Stromal cell of bone marrow (primary cell): ENCODE measurements around the gene NPTX2.
"Not testable (repeated sequence)": the region's sequence is repeated elsewhere in the genome, so short reads cannot be mapped to it uniquely, and the experiment has no call there.

Source experiments
- DNase-seq: peaks from one replicate; pipeline ENCODE4 v3.0.0-alpha.2; 2012; ENCODE audit warnings: low read depth

NPTX2 gene

GRCh38 chr7:98617051-98617959 is at the start of gene NPTX2:
NPTX2 (plus strand) TSS chr7:98617285; CDS start chr7:98617462, 177 bp downstream.
- no peak for DNase-seq

- DNase-seq = no peak
These were observed 49.1 kb upstream of the NPTX2 start for GRCh38 chr7:98567991-98568390.

GRCh38 chr7:98568891-98569290 is 48.2 kb upstream of the NPTX2 start:
- DNase-seq = no peak

- no peak for DNase-seq
These were observed 47.3 kb upstream of the NPTX2 start for GRCh38 chr7:98569691-98570337.

DNA sequence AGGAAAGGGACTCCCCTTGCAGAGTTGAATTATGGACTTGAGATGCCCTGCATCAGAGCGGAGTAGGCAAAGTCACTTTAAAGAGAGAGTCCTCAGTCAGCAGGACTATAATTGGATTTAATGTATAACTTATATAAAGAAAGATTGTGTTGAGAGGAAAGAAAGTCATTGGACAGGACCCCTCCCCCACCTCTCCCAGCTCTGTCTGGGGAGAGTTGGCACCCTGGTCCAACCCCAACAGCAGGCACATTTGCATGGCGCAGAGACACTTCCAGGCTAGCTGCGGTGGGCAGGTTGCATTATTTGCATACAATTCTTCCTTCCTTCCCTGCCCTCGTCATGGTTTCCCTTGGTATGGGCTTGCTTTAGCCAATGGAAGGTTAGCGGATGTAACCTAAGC is 46.1 kb upstream of the NPTX2 start:
- no peak for DNase-seq

GRCh38 chr7:98571986-98572385 is 45.1 kb upstream of the NPTX2 start:
- DNase-seq = no peak

GRCh38 chr7:98572716-98573115 is 44.4 kb upstream of the NPTX2 start:
- not testable (repeated sequence) for DNase-seq

DNA sequence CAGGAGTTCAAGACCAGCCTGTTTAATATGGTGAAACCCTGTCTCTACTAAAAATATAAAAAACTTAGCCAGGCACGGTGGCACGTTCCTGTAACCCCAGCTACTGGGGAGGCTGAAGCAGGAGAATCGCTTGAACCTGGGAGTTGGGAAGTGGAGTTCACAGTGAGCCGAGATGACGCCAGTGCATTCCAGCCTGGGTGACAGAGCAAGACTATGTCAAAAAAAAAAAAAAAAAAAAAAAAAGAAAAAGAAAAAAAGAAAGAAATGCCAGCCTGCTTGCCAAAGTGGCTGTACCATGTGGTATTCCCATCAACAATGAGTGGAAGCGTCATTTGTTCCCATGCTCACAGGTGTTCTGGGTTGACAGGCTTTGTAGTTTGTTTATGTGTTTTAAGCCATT is 43.3 kb upstream of the NPTX2 start:
- DNase-seq = no peak

- no peak for DNase-seq
These were observed 41.2 kb upstream of the NPTX2 start for GRCh38 chr7:98575878-98576277.

DNA sequence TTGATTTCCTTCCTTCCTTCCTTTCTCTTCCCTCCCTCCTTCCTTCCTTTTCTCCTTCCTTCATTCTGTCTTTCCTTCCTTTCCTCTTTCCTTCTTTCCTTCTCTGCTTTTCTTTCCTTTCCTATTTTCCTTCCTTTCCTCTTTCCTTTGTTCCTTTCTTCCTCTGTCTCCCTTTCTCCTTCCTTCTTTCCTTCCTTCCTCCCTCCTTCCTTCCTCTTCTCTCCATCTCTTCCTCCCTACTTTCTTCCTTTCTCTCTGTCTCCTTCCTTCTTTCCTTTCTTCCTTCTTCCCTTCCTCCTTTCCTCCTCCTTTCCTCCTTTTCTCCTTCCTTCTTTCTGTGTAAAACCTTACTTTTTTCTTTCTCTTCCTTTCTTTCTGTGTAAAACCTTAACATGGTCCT is 32.3 kb upstream of the NPTX2 start:
- no peak for DNase-seq

GRCh38 chr7:98591926-98592325 is 25.2 kb upstream of the NPTX2 start:
- no peak for DNase-seq

- DNase-seq = no peak
These were observed 22.7 kb upstream of the NPTX2 start for GRCh38 chr7:98594348-98594747.

DNA sequence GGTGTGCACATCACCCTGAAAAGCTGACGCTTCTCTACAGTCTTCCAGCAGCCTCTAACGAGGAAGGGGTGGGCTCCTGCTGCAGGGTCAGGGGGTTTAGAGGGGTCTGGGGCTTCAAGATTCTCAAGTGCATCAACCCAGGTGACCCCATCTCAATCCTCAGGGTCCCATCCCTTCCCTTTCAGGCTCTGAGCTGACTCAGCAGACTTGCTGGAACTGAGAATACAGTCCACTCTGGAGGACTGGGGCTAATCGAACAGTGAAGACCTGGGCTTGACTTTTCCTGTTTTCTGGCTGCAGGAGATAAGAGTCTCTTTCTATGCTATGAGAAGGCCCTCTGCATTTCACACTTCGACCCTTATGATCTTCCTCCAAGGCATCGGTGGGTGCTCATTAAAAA is 22.3 kb upstream of the NPTX2 start:
- no peak for DNase-seq

DNA sequence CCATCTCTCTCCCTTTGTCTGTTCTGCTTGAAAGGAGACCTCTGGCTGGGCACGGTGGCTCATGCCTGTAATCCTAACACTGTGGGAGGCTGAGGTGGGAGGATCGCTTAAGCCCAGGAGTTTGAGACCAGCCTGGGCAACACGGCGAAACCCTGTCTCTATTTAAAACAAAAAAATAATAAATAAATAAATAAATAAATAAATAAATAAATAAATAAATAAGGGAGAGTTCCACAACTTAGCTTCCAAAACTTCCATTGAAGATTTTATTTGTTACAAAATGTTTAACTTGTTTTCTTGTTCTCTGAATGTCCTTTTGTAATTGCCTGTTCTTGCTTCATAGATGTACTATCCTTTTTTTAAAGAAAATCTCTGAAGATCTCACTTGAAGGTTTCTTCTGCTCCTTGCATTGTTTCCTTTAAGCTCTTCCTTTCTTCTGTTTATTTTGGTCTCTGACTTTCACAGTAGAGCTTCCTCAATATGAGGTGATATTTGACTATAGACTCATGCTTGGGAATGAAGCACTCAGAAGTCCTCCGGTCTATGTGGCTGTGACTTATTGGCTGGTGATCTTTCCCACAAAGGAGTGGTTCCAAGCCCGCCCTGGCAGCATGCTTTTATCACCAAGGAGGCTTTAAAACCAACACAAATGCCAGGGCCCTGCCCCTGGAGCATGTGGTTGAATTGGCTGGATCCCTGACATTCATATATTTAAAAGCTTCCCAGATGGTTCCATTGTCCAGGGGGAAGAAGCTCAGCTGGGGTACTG is 18.1 kb upstream of the NPTX2 start:
- no peak for DNase-seq

DNA sequence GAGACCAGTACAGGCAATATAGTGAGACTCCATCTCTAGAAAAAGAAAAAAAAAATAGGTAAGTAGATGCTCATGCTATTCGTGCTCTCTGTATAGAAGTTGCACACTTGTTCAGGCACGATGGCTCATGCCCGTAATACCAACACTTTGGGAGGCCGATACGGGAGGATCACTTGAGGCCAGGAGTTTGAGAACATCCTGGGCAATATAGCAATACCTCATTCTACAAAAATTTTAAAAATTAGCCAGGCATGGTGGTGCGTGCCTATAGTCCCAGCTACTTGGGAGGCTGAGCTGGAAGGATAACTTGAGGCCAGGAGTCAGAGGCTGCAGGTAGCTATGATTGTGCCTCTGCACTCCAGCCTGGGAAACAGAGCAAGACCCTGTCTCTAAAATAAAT is 17.2 kb upstream of the NPTX2 start:
- no peak for DNase-seq

DNA sequence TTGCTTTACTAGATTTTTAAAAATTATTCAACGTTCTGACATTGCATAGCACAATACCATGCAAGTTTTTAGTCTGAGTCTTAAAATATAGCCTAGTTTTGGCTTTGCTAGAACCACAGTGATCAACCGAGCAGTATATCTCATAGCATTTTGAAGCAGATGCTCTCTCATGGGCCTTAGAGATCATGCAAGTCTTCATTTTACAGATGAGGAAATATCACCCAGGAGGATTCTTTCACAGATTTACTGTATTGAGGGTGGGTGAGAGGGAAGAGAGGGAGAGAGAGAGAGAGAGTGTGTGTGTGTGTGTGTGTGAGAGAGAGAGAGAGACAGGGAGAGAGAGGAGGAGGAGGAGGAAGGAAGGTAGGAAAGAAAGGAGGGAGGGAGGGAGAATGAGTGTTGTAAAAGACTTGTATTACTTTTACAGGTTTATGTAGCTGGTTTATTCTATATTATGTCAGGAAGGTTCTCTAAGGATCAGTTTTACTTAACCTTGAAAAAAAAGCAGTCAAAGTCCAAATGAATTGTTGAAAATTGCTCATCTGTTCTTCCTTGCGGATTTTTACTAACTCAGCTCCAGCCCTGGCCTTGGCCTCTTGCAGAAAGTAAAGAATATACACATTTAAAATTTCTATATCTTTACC is 14.2 kb upstream of the NPTX2 start:
- no peak for DNase-seq

GRCh38 chr7:98603399-98603788 is 13.7 kb upstream of the NPTX2 start:
- no peak for DNase-seq

- no peak for DNase-seq
These were observed 3.3 kb upstream of the NPTX2 start for GRCh38 chr7:98613601-98614425.

GRCh38 chr7:98616381-98617050 is 569 bp upstream of the NPTX2 start:
- DNase-seq = no peak

DNA sequence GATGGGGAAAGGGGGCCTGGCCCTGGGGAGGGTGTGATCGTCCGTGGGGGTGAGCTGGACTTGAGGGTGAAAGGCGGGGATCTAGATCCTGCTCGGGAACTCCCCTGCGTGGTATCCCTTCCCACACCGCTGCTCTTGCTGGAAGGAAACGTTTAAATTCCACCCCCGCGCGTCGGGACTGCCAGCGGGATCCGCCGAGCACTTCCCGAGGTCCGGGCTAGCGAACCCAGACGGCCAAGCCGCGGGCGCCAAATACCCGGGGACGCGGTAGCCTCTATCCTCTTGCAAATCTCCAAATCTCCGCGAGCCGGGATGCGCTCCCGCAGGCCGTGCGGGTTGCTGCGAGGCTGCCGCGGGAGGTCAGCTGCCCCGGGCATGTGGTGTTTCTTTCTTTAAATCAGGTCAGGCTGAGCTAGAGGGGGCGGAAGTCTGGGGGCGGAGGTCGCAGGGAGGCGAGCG is 904 bp downstream of the NPTX2 start:
- no peak for DNase-seq

GRCh38 chr7:98618786-98619185 is 1.7 kb downstream of the NPTX2 start:
- no peak for DNase-seq
